ENCODE results near the gene MYO3B. TPM values are rescaled to one million over a fixed set of nuclear protein-coding genes. Genes with fewer than 3 reads are reported as not detected.

Gene MYO3B
- total and polyA plus RNA-seq, 2 donors (not counting 3 experiments of a cell fraction or from before 2014, with no cell fraction given), result 0.03 TPM; not detected in 1

DNA sequence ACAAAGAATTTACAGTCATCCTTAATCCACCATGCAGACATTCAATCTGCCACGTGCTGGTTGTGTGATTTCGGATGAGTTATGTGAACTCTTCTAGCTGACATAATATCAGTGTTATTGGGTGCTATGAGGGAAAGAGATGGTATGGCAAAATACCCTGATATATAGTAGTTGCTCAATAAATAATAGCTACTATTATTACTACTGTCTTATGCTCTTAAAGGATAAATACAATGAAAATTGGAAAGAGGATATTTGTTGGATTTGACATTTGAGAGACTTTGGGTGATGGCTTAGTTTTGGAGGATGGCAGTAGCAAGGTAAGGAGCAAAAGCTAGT, 86.5 kb downstream of the MYO3B start:
- no peak for DNase-seq (ENCODE audit: low read depth, low spot score)

DNA sequence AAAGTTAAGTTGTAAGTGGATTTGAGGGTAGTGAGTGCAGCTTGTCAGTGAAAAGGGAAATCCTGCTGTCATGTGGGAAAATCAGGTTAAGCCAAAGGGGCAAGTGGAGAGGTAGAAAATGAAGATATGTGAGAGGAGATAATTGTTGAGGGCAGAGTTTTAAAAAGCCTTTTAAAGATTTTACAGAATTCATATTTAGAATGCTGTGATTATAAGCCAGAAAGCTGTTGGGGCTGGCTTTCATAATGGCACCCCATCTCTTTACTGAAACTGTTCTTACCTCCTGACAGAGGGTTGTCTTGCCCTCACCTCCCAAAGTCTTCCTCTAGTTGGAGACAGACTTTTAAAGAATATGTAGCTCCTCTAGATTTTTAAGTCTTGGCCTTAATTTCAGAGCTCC, 86.9 kb downstream of the MYO3B start:
- H3K4me2 ChIP-seq (ENCODE audit: insufficient read depth, low read length), result no peak overlapping the region
- FAIRE-seq (no peak), DNase-seq (ENCODE audit: low read depth, low spot score) (no peak)
- no peaks in the 10 kb centered on the region for H3K36me3 ChIP-seq (ENCODE audit: control insufficient read depth in 2 of 2, extremely low read depth in 1 of 2, insufficient read depth in 2 of 2, low read length in 2 of 2)
- dilution Hi-C loops (cut with MboI; ENCODE audit: extremely low pct_ligation_motif_present, low sequenced_read_pairs), result no loop called here
- POLR2A ChIA-PET, result no interaction called here
- BruUV-seq (replicated peaks), result no TSS peak
- CTCF ChIA-PET, result interaction anchor here (1.4 kb wide), 1 partner anchor 29 kb away, joined by 5 read pairs; no protein-coding TSS in a partner anchor
- H3K9ac ChIP-seq (replicated peaks; ENCODE audit: extremely low read depth, insufficient read depth, low read length), result no peak overlapping the region
- H3K79me2 ChIP-seq (ENCODE audit: control insufficient read depth, insufficient read depth, low read length), result no peaks in the 10 kb centered on the region
- no peak overlapping the region for H2AFZ ChIP-seq (ENCODE audit: low read depth, low read length)
- H3K27ac ChIP-seq (ENCODE audit: insufficient read depth, low read depth, low read length), result no peak overlapping the region
- peaks cover 4% of the 10 kb centered on the region in 2 experiments for H3K27me3 ChIP-seq (ENCODE audit: control insufficient read depth in 2 of 2, insufficient read depth in 2 of 2, low read length in 2 of 2)
- TF ChIP-seq POLR2AphosphoS5 (IDR thresholded peaks at IDR 0.05; ENCODE audit: insufficient read depth, low read depth, low read length) (no peak), POLR2A (IDR thresholded peaks at IDR 0.05; ENCODE audit: low read depth, low read length) (no peak), FOS (IDR thresholded peaks at IDR 0.05; ENCODE audit: borderline replicate concordance, insufficient read depth, low read length) (no peak)
- no peaks in the 10 kb centered on the region for H4K20me1 ChIP-seq (replicated peaks; ENCODE audit: control insufficient read depth, extremely low read depth, insufficient read depth, low read length)
- intact Hi-C loops (cut with micrococcal nuclease), result no loop called here
- no peaks in the 10 kb centered on the region for H3K4me1 ChIP-seq (ENCODE audit: control insufficient read depth, extremely low read depth, insufficient read depth, low read length)
- H3K9me1 ChIP-seq (replicated peaks; ENCODE audit: control insufficient read depth, extremely low read depth, insufficient read depth, low read length), result no peaks in the 10 kb centered on the region
- H3K4me3 ChIP-seq (replicated peaks in 1 of 3; ENCODE audit: insufficient read depth in 1 of 3, low read depth in 1 of 3, low read length in 3 of 3), result no peak overlapping the region
- H3K9me3 ChIP-seq (replicated peaks; ENCODE audit: control insufficient read depth, insufficient read depth, low read length), result no peaks in the 10 kb centered on the region

More for the DNA sequence above, 86.5 kb downstream of the MYO3B start:
- Histone ChIP-seq H3K9me1 (replicated peaks; ENCODE audit: control insufficient read depth, extremely low read depth, insufficient read depth, low read length) (no peaks in the 10 kb centered on the region), H3K4me2 (ENCODE audit: insufficient read depth, low read length) (no peak overlapping the region), H3K4me3 (replicated peaks in 1 of 3; ENCODE audit: insufficient read depth in 1 of 3, low read depth in 1 of 3, low read length in 3 of 3) (no peak overlapping the region), H3K4me1 (ENCODE audit: control insufficient read depth, extremely low read depth, insufficient read depth, low read length) (no peaks in the 10 kb centered on the region), H3K27ac (ENCODE audit: insufficient read depth, low read depth, low read length) (no peak overlapping the region), H4K20me1 (replicated peaks; ENCODE audit: control insufficient read depth, extremely low read depth, insufficient read depth, low read length) (no peaks in the 10 kb centered on the region), H3K9me3 (replicated peaks; ENCODE audit: control insufficient read depth, insufficient read depth, low read length) (no peaks in the 10 kb centered on the region), H3K27me3 (ENCODE audit: control insufficient read depth in 2 of 2, insufficient read depth in 2 of 2, low read length in 2 of 2) (peaks cover 4% of the 10 kb centered on the region in 2 experiments), H2AFZ (ENCODE audit: low read depth, low read length) (no peak overlapping the region), H3K36me3 (ENCODE audit: control insufficient read depth in 2 of 2, extremely low read depth in 1 of 2, insufficient read depth in 2 of 2, low read length in 2 of 2) (no peaks in the 10 kb centered on the region), H3K9ac (replicated peaks; ENCODE audit: extremely low read depth, insufficient read depth, low read length) (no peak overlapping the region), H3K79me2 (ENCODE audit: control insufficient read depth, insufficient read depth, low read length) (no peaks in the 10 kb centered on the region)
- ChIA-PET POLR2A (interaction anchor here (0.7 kb wide), 1 partner anchor 62 kb away, joined by 4 read pairs; no protein-coding TSS in a partner anchor), CTCF (interaction anchor here (1.4 kb wide), 1 partner anchor 28 kb away, joined by 5 read pairs; no protein-coding TSS in a partner anchor)
- BruUV-seq (replicated peaks), result no TSS peak
- no peak for FAIRE-seq
- dilution Hi-C loops (cut with MboI; ENCODE audit: extremely low pct_ligation_motif_present, low sequenced_read_pairs), result no loop called here
- intact Hi-C loops (cut with micrococcal nuclease), result no loop called here
- TF ChIP-seq MYC (IDR thresholded peaks at IDR 0.05; ENCODE audit: low read depth, low read length), result no peak
- TF ChIP-seq, protein P1, sequence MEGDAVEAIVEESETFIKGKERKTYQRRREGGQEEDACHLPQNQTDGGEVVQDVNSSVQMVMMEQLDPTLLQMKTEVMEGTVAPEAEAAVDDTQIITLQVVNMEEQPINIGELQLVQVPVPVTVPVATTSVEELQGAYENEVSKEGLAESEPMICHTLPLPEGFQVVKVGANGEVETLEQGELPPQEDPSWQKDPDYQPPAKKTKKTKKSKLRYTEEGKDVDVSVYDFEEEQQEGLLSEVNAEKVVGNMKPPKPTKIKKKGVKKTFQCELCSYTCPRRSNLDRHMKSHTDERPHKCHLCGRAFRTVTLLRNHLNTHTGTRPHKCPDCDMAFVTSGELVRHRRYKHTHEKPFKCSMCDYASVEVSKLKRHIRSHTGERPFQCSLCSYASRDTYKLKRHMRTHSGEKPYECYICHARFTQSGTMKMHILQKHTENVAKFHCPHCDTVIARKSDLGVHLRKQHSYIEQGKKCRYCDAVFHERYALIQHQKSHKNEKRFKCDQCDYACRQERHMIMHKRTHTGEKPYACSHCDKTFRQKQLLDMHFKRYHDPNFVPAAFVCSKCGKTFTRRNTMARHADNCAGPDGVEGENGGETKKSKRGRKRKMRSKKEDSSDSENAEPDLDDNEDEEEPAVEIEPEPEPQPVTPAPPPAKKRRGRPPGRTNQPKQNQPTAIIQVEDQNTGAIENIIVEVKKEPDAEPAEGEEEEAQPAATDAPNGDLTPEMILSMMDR (IDR thresholded peaks at IDR 0.05; ENCODE audit: extremely low read depth in 1 of 2, insufficient read depth in 1 of 2, low read depth in 1 of 2, low read length in 2 of 2), result no peak
- no peak for TF ChIP-seq FOS (IDR thresholded peaks at IDR 0.05; ENCODE audit: borderline replicate concordance, insufficient read depth, low read length)
- TF ChIP-seq EZH2 (IDR thresholded peaks at IDR 0.05; ENCODE audit: borderline replicate concordance, low read depth, low read length, severe bottlenecking), result no peak
